GM12878 (cell line): ENCODE results near the gene GTF2F2. TPM values are rescaled to one million over a fixed set of nuclear protein-coding genes. Genes with fewer than 3 reads are reported as not detected.
A peak's percentile ranks its signal among the peaks of the same experiment; 100 is the strongest.

Experiments
- ATAC-seq: fragments of 200-7000 bp; cut with Tn5 transposase; 3 replicates; pipeline ENCODE4 v1.9.1; 2020; ENCODE audit warnings: mild to moderate bottlenecking, moderate library complexity
- BruUV-seq: library from RNA; stranded (reverse); fragments of 400-500 nt; replicated peaks from 2 replicates; lab custom pipeline; 2021; lab: Mats Ljungman, UMichigan
- CTCF ChIA-PET: fragments of 300-600 bp; sonication (Branson Sonifier 250); formaldehyde crosslinking; extraction: SDS; loops from one replicate; lab custom pipeline; 2021; ENCODE audit warnings: inconsistent platforms; lab: Yijun Ruan, JAX
- POLR2A ChIA-PET: fragments of 350-600 bp; formaldehyde crosslinking; extraction: SDS; loops from one replicate; lab custom pipeline; 2021; ENCODE audit warnings: inconsistent platforms; lab: Charles Lee
- RAD21 ChIA-PET: fragments of 300-600 bp; sonication (Branson Sonifier 250); formaldehyde crosslinking; loops from one replicate; lab custom pipeline; 2023; ENCODE audit warnings: antibody characterized with exemption; ENCODE audit not compliant: unreplicated experiment; lab: Charles Lee
- SMC1A ChIA-PET: fragments of 300-600 bp; sonication (Branson Sonifier 250); formaldehyde crosslinking; loops from one replicate; lab custom pipeline; 2023; ENCODE audit not compliant: unreplicated experiment, uncharacterized antibody; lab: Charles Lee
- DNase-seq: peaks from one replicate; pipeline ENCODE4 v3.0.0-alpha.2; 2011; ENCODE audit warnings: low read depth, low spot score
- FAIRE-seq: peaks from 3 replicates; lab custom pipeline; 2011; peaks lifted over from hg19 to GRCh38; lab: Jason Lieb, UNC
- H2AFZ ChIP-seq: 2 replicates; pipeline ENCODE4 v1.6.0; 2011; ENCODE audit warnings: low read depth, low read length, control low read depth; ENCODE audit not compliant: control insufficient read depth
- H3K27ac ChIP-seq: 2 replicates; pipeline ENCODE4 v1.5.1; 2011; ENCODE audit warnings: control low read depth; ENCODE audit not compliant: control insufficient read depth, insufficient read depth
- H3K27me3 ChIP-seq, 2 experiments: replicated peaks in 1 of 2; 2 replicates each; pipeline versions ENCODE4 v1.6.0 to v1.6.1; 2011; ENCODE audit warnings: low read length in 1 of 2; ENCODE audit not compliant: control insufficient read depth in 2 of 2, insufficient read depth in 2 of 2
- H3K36me3 ChIP-seq, 2 experiments: 2 replicates each; pipeline ENCODE4 v1.5.1; 2011; ENCODE audit warnings: low read length in 1 of 2; ENCODE audit not compliant: control insufficient read depth in 2 of 2, insufficient read depth in 2 of 2
- H3K4me1 ChIP-seq: 2 replicates; pipeline ENCODE4 v1.6.1; 2011; ENCODE audit warnings: mild to moderate bottlenecking, low read length, moderate library complexity, mixed read lengths; ENCODE audit not compliant: control insufficient read depth, insufficient read depth
- H3K4me2 ChIP-seq: 2 replicates; pipeline ENCODE4 v1.6.0; 2011; ENCODE audit warnings: control low read depth; ENCODE audit not compliant: control insufficient read depth, insufficient read depth
- H3K4me3 ChIP-seq: fragments of 200-600 bp; sonication (generic); 2 replicates; pipeline ENCODE4 v1.5.1; 2016
- H3K79me2 ChIP-seq: 2 replicates; pipeline ENCODE4 v1.6.0; 2011; ENCODE audit warnings: low read length; ENCODE audit not compliant: control insufficient read depth, insufficient read depth
- H3K9ac ChIP-seq: 2 replicates; pipeline ENCODE4 v1.8.0; 2011; ENCODE audit warnings: low read length, control low read depth, mixed read lengths; ENCODE audit not compliant: control insufficient read depth, insufficient read depth
- H3K9me3 ChIP-seq: replicated peaks from 3 replicates; pipeline ENCODE4 v1.5.1; 2011; ENCODE audit warnings: mild to moderate bottlenecking, low read length; ENCODE audit not compliant: control insufficient read depth, insufficient read depth
- H4K20me1 ChIP-seq: 2 replicates; pipeline ENCODE4 v1.6.0; 2011; ENCODE audit not compliant: control insufficient read depth, insufficient read depth
- CREM ChIP-seq: IDR thresholded peaks from 2 replicates; pipeline ENCODE4 v1.6.1; 2014; ENCODE audit warnings: antibody characterized with exemption, low read depth
- POLR2AphosphoS5 ChIP-seq: IDR thresholded peaks from 2 replicates; pipeline ENCODE4 v1.6.1; 2011; ENCODE audit warnings: mild to moderate bottlenecking, low read length, inconsistent platforms
- RAD21 ChIP-seq: IDR thresholded peaks from 2 replicates; pipeline ENCODE4 v1.6.1; 2011; ENCODE audit warnings: mild to moderate bottlenecking, low read depth, low read length, moderate library complexity; ENCODE audit not compliant: insufficient read depth
- SMAD5 ChIP-seq: IDR thresholded peaks from 2 replicates; pipeline ENCODE4 v1.6.1; 2016; ENCODE audit warnings: antibody characterized with exemption, low read depth
- WGBS: methylation state at CpG from one replicate; pipeline ENCODE4 v1.1.6; 2016; ENCODE audit warnings: low lambda C conversion rate; ENCODE audit not compliant: insufficient replicate concordance, insufficient coverage; ENCODE audit errors: missing lambda C conversion rate; 5-methylcytosine and 5-hydroxymethylcytosine counted together
- in situ Hi-C: fragments of 300-500 bp; cut with MboI; formaldehyde crosslinking; loops from 9 replicates; pipeline ENCODE4 v1.14.3; 2018; ENCODE audit warnings: mixed read lengths
- intact Hi-C: fragments of 100-400 bp; cut with micrococcal nuclease; formaldehyde crosslinking; loops from one replicate; pipeline ENCODE4 v1.14.2; 2022; ENCODE audit not compliant: unreplicated experiment
- polyA plus RNA-seq, 11 experiments: library from polyadenylated mRNA; depleted of rRNA in 4 of 11; unstranded in 6 of 11; stranded (reverse) in 5 of 11; fragments of >200 nt; fragmentation: Nextera tagmentation in 4 of 11; fragmentation: Illumina TruSeq in 1 of 11; extraction: Ambion mirVana in 4 of 11; extraction: Trizol in 1 of 11; gene quantifications; 1 replicate in 1 of 11; 2 replicates in 10 of 11; pipeline versions ENCODE4 v1.2.1 to v1.2.3, GENCODE V29; 2011 to 2016; ENCODE audit warnings: inconsistent platforms in 2 of 11, missing spikeins in 2 of 11, low read depth in 1 of 11
- small RNA-seq: library from RNA; depleted of rRNA; stranded (forward); fragments of <200 nt; gene quantifications from one replicate; pipeline ENCODE3, GENCODE V24; 2014
- total RNA-seq, 4 experiments: library from RNA; depleted of rRNA in 3 of 4; stranded (reverse); fragments of >200 nt in 3 of 4; fragmentation: Illumina TruSeq in 1 of 4; extraction: Trizol in 1 of 4; gene quantifications; 2 replicates each; pipeline versions ENCODE4 v1.2.1 to v1.2.3, GENCODE V29; 2013 to 2021

GTF2F2 gene
- total and polyA plus RNA-seq, 10 of the 15 experiments (the other 5 are each of a cell fraction or from before 2014, with no cell fraction given) = 14.5 to 30.8 (median 22.6) TPM

- H3K4me3 ChIP-seq = no peak overlapping the region
- no peaks in the 10 kb centered on the region for H3K27me3 ChIP-seq
- in situ Hi-C loops (no loop called here), intact Hi-C loops (no loop called here)
- CTCF ChIA-PET = interaction anchor here (0.9 to 2.2 kb wide), 5 partner anchors 10 to 286 kb away, joined by 3 to 13 read pairs (median 3); no protein-coding TSS in a partner anchor
- FAIRE-seq (no peak), ATAC-seq (no peak), DNase-seq (no peak)
- H3K9me3 ChIP-seq = no peaks in the 10 kb centered on the region
- peaks cover 18% of the 10 kb centered on the region for H3K79me2 ChIP-seq
- peaks cover 15 to 16% of the 10 kb centered on the region in 2 experiments for H3K36me3 ChIP-seq
- BruUV-seq = no TSS peak
- H2AFZ ChIP-seq = no peak overlapping the region
- WGBS = 98% methylated on average over 3 of the region's 3 CpGs
- no peak for TF ChIP-seq CREM
- peak; percentile 41; the same call in 1 of the 2 replicates for TF ChIP-seq POLR2AphosphoS5
- H3K27ac ChIP-seq = no peak overlapping the region
- SMC1A ChIA-PET = interaction anchor here (1.7 kb wide), 1 partner anchor 34 kb away, joined by 7 read pairs; no protein-coding TSS in a partner anchor
- no peaks in the 10 kb centered on the region for H4K20me1 ChIP-seq
- RAD21 ChIA-PET = interaction anchor here (0.5 kb wide), 1 partner anchor 115 kb away, joined by 4 read pairs; no protein-coding TSS in a partner anchor
- no peak overlapping the region for H3K4me2 ChIP-seq
- POLR2A ChIA-PET = interaction anchor here (1.3 to 2.2 kb wide), 2 partner anchors 9 to 17 kb away, joined by 5 to 22 read pairs; partner anchors contain the start of gene TPT1
- H3K9ac ChIP-seq = no peak overlapping the region
- peaks cover 22% of the 10 kb centered on the region for H3K4me1 ChIP-seq
Observed at GRCh38 chr13:45332831-45333219, 212.5 kb downstream of the GTF2F2 start.

- CTCF ChIA-PET = interaction anchor here (0.9 to 2.2 kb wide), 4 partner anchors 11 to 287 kb away, joined by 3 to 13 read pairs (median 3); no protein-coding TSS in a partner anchor
- ATAC-seq = no peak; the same call in 2 of the 3 replicates
Observed at GRCh38 chr13:45333251-45333976, 213.1 kb downstream of the GTF2F2 start.

More at GRCh38 chr13:45333251-45333976, 213.1 kb downstream of the GTF2F2 start:
- ChIA-PET SMC1A (interaction anchor here (0.6 to 1.7 kb wide), 2 partner anchors 34 to 402 kb away, joined by 4 to 7 read pairs; no protein-coding TSS in a partner anchor), POLR2A (interaction anchor here (1.3 to 2.2 kb wide), 2 partner anchors 8 to 17 kb away, joined by 5 to 22 read pairs; partner anchors contain the start of gene TPT1), RAD21 (interaction anchor here (0.5 kb wide), 1 partner anchor 116 kb away, joined by 4 read pairs; no protein-coding TSS in a partner anchor)
- FAIRE-seq (no peak), DNase-seq (no peak)
- H4K20me1 ChIP-seq = no peaks in the 10 kb centered on the region
- H3K27ac ChIP-seq = no peak overlapping the region
- H3K79me2 ChIP-seq = peaks cover 24% of the 10 kb centered on the region
- H2AFZ ChIP-seq = no peak overlapping the region
- in situ Hi-C loops = no loop called here
- H3K36me3 ChIP-seq = peaks cover 15 to 16% of the 10 kb centered on the region in 2 experiments
- no peaks in the 10 kb centered on the region for H3K27me3 ChIP-seq
- intact Hi-C loops = no loop called here
- no peak overlapping the region for H3K9ac ChIP-seq
- no peaks in the 10 kb centered on the region for H3K9me3 ChIP-seq
- no peak overlapping the region for H3K4me2 ChIP-seq
- WGBS = 1% methylated on average over 3 of the region's 3 CpGs
- no peak overlapping the region for H3K4me3 ChIP-seq
- H3K4me1 ChIP-seq = peaks cover 22% of the 10 kb centered on the region
- TF ChIP-seq POLR2AphosphoS5 (0 out of 2 replicates have a peak, but pooled peaks have one; percentile 5), SMAD5 (0 out of 2 replicates have a peak, but pooled peaks have one; percentile 19), RAD21 (no peak)
- no TSS peak for BruUV-seq

Small RNA genes within 50 kb of the gene (small RNA-seq; reads per million reads assigned to genes)
- gene AL138693.1 = not detected
- not detected for gene AL138963.2

Other genes with a start within 250 kb of the GTF2F2 start
- 4.2 and 6.2 TPM in 2 replicates for gene NUFIP1, start 131.0 kb upstream of the GTF2F2 start, total RNA-seq (2014; rRNA removed)
- gene NUFIP1, start 131.0 kb upstream of the GTF2F2 start, total RNA-seq (2014; rRNA removed; fragmentation: Illumina TruSeq; extraction: Trizol) = 10.9 TPM in 2 replicates
- 8.3 and 8.5 TPM in 2 replicates for gene NUFIP1, start 131.0 kb upstream of the GTF2F2 start, total RNA-seq (2021)
- 2.9 and 5.5 TPM in 2 replicates for gene NUFIP1, start 131.0 kb upstream of the GTF2F2 start, polyA plus RNA-seq (2011; rRNA removed)
- gene NUFIP1, start 131.0 kb upstream of the GTF2F2 start, polyA plus RNA-seq (2014; fragmentation: Illumina TruSeq; extraction: Trizol) = 10.9 and 11.0 TPM in 2 replicates
- 1 to 10 TPM; 2.5 to 4.0 TPM for gene NUFIP1, start 131.0 kb upstream of the GTF2F2 start, polyA plus RNA-seq (2014; fragmentation: Nextera tagmentation; extraction: Ambion mirVana)
- 4.1 and 5.5 TPM in 2 replicates for gene NUFIP1, start 131.0 kb upstream of the GTF2F2 start, polyA plus RNA-seq (2014; rRNA removed)
- gene NUFIP1, start 131.0 kb upstream of the GTF2F2 start, polyA plus RNA-seq (2016; fragmentation: Nextera tagmentation; extraction: Ambion mirVana) = 10 to 100 TPM in 1 of 2 experiments, 1 to 10 TPM in 1; 9.8 to 11.2 TPM
- gene GPALPP1, start 131.0 kb upstream of the GTF2F2 start, total RNA-seq (2014; rRNA removed) = 30.5 and 32.4 TPM in 2 replicates
- 32.0 and 32.4 TPM in 2 replicates for gene GPALPP1, start 131.0 kb upstream of the GTF2F2 start, total RNA-seq (2014; rRNA removed; fragmentation: Illumina TruSeq; extraction: Trizol)
- 26.2 and 28.3 TPM in 2 replicates for gene GPALPP1, start 131.0 kb upstream of the GTF2F2 start, total RNA-seq (2021)
- gene GPALPP1, start 131.0 kb upstream of the GTF2F2 start, polyA plus RNA-seq (2011; rRNA removed) = 25.9 and 37.4 TPM in 2 replicates
- 28.7 and 31.9 TPM in 2 replicates for gene GPALPP1, start 131.0 kb upstream of the GTF2F2 start, polyA plus RNA-seq (2014; fragmentation: Illumina TruSeq; extraction: Trizol)
- gene GPALPP1, start 131.0 kb upstream of the GTF2F2 start, polyA plus RNA-seq (2014; fragmentation: Nextera tagmentation; extraction: Ambion mirVana) = 10 to 100 TPM; 14.2 to 21.2 TPM
- 23.8 and 26.6 TPM in 2 replicates for gene GPALPP1, start 131.0 kb upstream of the GTF2F2 start, polyA plus RNA-seq (2014; rRNA removed)
- 10 to 100 TPM; 27.6 to 28.4 TPM for gene GPALPP1, start 131.0 kb upstream of the GTF2F2 start, polyA plus RNA-seq (2016; fragmentation: Nextera tagmentation; extraction: Ambion mirVana)
- gene KCTD4, start 80.5 kb downstream of the GTF2F2 start, total RNA-seq (2014; rRNA removed) = 0.05 TPM in 1 of 2 replicates, not detected in the other
- not detected in 2 replicates for gene KCTD4, start 80.5 kb downstream of the GTF2F2 start, total RNA-seq (2014; rRNA removed; fragmentation: Illumina TruSeq; extraction: Trizol)
- not detected in 2 replicates for gene KCTD4, start 80.5 kb downstream of the GTF2F2 start, total RNA-seq (2021)
- gene KCTD4, start 80.5 kb downstream of the GTF2F2 start, polyA plus RNA-seq (2011; rRNA removed) = not detected in 2 replicates
- gene KCTD4, start 80.5 kb downstream of the GTF2F2 start, polyA plus RNA-seq (2014; fragmentation: Illumina TruSeq; extraction: Trizol) = 0.10 TPM in 1 of 2 replicates, not detected in the other
- gene KCTD4, start 80.5 kb downstream of the GTF2F2 start, polyA plus RNA-seq (2014; fragmentation: Nextera tagmentation; extraction: Ambion mirVana) = not detected
- gene KCTD4, start 80.5 kb downstream of the GTF2F2 start, polyA plus RNA-seq (2014; rRNA removed) = not detected in 2 replicates
- gene KCTD4, start 80.5 kb downstream of the GTF2F2 start, polyA plus RNA-seq (2016; fragmentation: Nextera tagmentation; extraction: Ambion mirVana) = under 1 TPM in 1 of 2 experiments, not detected in 1; 0.09 TPM
- gene TPT1, start 220.7 kb downstream of the GTF2F2 start, total RNA-seq (2014; rRNA removed) = 1,281 and 1,473 TPM in 2 replicates
- 4,303 and 4,333 TPM in 2 replicates for gene TPT1, start 220.7 kb downstream of the GTF2F2 start, total RNA-seq (2014; rRNA removed; fragmentation: Illumina TruSeq; extraction: Trizol)
- 2,627 and 2,734 TPM in 2 replicates for gene TPT1, start 220.7 kb downstream of the GTF2F2 start, total RNA-seq (2021)
- 4,809 and 7,603 TPM in 2 replicates for gene TPT1, start 220.7 kb downstream of the GTF2F2 start, polyA plus RNA-seq (2011; rRNA removed)
- gene TPT1, start 220.7 kb downstream of the GTF2F2 start, polyA plus RNA-seq (2014; fragmentation: Illumina TruSeq; extraction: Trizol) = 5,925 and 6,580 TPM in 2 replicates
- gene TPT1, start 220.7 kb downstream of the GTF2F2 start, polyA plus RNA-seq (2014; fragmentation: Nextera tagmentation; extraction: Ambion mirVana) = 1,000 to 10,000 TPM; 1,130 to 2,045 TPM
- 3,217 and 4,056 TPM in 2 replicates for gene TPT1, start 220.7 kb downstream of the GTF2F2 start, polyA plus RNA-seq (2014; rRNA removed)
- 1,000 to 10,000 TPM; 1,038 to 1,104 TPM for gene TPT1, start 220.7 kb downstream of the GTF2F2 start, polyA plus RNA-seq (2016; fragmentation: Nextera tagmentation; extraction: Ambion mirVana)